ENCODE data around the gene FAM153A.
"Not testable (repeated sequence)": the region's sequence is repeated elsewhere in the genome, so short reads cannot be mapped to it uniquely, and the experiment has no call there.

GRCh38 chr5:177798237-177798840 is 15.6 kb upstream of the FAM153A start:
- not testable (repeated sequence) for TF ChIP-seq HCFC1 (IDR thresholded peaks at IDR 0.05; ENCODE audit: low read length); CHD1 (IDR thresholded peaks at IDR 0.05; ENCODE audit: low read depth, low read length); PML (IDR thresholded peaks at IDR 0.05; ENCODE audit: low read length); POLR2AphosphoS2 (IDR thresholded peaks at IDR 0.05; ENCODE audit: low read depth, low read length); CREM (IDR thresholded peaks at IDR 0.05; ENCODE audit: low read depth); LARP7 (IDR thresholded peaks at IDR 0.05); FOS (IDR thresholded peaks at IDR 0.05; ENCODE audit: borderline replicate concordance, extremely low read depth, insufficient read length); USF2 (IDR thresholded peaks at IDR 0.05; ENCODE audit: borderline replicate concordance, low read depth, low read length); POLR2AphosphoS5 (IDR thresholded peaks at IDR 0.05; ENCODE audit: low read length); SUZ12 (IDR thresholded peaks at IDR 0.05; ENCODE audit: unreplicated experiment); POLR2A (IDR thresholded peaks at IDR 0.05; ENCODE audit: low read depth, low read length)
- TF ChIP-seq, protein P1, sequence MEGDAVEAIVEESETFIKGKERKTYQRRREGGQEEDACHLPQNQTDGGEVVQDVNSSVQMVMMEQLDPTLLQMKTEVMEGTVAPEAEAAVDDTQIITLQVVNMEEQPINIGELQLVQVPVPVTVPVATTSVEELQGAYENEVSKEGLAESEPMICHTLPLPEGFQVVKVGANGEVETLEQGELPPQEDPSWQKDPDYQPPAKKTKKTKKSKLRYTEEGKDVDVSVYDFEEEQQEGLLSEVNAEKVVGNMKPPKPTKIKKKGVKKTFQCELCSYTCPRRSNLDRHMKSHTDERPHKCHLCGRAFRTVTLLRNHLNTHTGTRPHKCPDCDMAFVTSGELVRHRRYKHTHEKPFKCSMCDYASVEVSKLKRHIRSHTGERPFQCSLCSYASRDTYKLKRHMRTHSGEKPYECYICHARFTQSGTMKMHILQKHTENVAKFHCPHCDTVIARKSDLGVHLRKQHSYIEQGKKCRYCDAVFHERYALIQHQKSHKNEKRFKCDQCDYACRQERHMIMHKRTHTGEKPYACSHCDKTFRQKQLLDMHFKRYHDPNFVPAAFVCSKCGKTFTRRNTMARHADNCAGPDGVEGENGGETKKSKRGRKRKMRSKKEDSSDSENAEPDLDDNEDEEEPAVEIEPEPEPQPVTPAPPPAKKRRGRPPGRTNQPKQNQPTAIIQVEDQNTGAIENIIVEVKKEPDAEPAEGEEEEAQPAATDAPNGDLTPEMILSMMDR (IDR thresholded peaks at IDR 0.05 in 2 of 3, conservative IDR thresholded peaks at IDR 0.05 in 1 of 3; ENCODE audit: control insufficient read depth in 2 of 3, extremely low read depth in 1 of 3, insufficient read depth in 1 of 3, low read depth in 3 of 3, low read length in 3 of 3) = not testable (repeated sequence)
- TF ChIP-seq, protein P2, sequence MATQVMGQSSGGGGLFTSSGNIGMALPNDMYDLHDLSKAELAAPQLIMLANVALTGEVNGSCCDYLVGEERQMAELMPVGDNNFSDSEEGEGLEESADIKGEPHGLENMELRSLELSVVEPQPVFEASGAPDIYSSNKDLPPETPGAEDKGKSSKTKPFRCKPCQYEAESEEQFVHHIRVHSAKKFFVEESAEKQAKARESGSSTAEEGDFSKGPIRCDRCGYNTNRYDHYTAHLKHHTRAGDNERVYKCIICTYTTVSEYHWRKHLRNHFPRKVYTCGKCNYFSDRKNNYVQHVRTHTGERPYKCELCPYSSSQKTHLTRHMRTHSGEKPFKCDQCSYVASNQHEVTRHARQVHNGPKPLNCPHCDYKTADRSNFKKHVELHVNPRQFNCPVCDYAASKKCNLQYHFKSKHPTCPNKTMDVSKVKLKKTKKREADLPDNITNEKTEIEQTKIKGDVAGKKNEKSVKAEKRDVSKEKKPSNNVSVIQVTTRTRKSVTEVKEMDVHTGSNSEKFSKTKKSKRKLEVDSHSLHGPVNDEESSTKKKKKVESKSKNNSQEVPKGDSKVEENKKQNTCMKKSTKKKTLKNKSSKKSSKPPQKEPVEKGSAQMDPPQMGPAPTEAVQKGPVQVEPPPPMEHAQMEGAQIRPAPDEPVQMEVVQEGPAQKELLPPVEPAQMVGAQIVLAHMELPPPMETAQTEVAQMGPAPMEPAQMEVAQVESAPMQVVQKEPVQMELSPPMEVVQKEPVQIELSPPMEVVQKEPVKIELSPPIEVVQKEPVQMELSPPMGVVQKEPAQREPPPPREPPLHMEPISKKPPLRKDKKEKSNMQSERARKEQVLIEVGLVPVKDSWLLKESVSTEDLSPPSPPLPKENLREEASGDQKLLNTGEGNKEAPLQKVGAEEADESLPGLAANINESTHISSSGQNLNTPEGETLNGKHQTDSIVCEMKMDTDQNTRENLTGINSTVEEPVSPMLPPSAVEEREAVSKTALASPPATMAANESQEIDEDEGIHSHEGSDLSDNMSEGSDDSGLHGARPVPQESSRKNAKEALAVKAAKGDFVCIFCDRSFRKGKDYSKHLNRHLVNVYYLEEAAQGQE (IDR thresholded peaks at IDR 0.05; ENCODE audit: low read depth, low read length) = not testable (repeated sequence)
